Measurements from ENCODE around the gene CPXM2.

CPXM2 gene

GRCh38 chr10:123774132-123774742, 117.4 kb downstream of the CPXM2 start:
- TF ChIP-seq NFRKB (IDR thresholded peaks at IDR 0.05) (no peak), FOXA1 (IDR thresholded peaks at IDR 0.05) (no peak), L3MBTL2 (conservative IDR thresholded peaks at IDR 0.05) (no peak), FOXM1 (IDR thresholded peaks at IDR 0.05; ENCODE audit: borderline replicate concordance) (no peak), BHLHE40 (IDR thresholded peaks at IDR 0.05; ENCODE audit: borderline replicate concordance) (no peak), FOXK2 (IDR thresholded peaks at IDR 0.05) (no peak)
- DNase-seq (ENCODE audit: extremely low spot score) = no peak
- CTCF ChIA-PET = no interaction called here
- POLR2A ChIA-PET = no interaction called here

- no peak for DNase-seq (ENCODE audit: extremely low spot score)
- ChIA-PET CTCF (no interaction called here), POLR2A (no interaction called here)
- TF ChIP-seq ZNF384 (IDR thresholded peaks at IDR 0.05) (no peak), ARNT (IDR thresholded peaks at IDR 0.05) (no peak), FOXM1 (IDR thresholded peaks at IDR 0.05; ENCODE audit: borderline replicate concordance) (no peak), FOXA1 (IDR thresholded peaks at IDR 0.05) (no peak), TARDBP (IDR thresholded peaks at IDR 0.05) (no peak), SP1 (IDR thresholded peaks at IDR 0.05) (no peak), SUZ12 (IDR thresholded peaks at IDR 0.05) (no peak), BHLHE40 (IDR thresholded peaks at IDR 0.05; ENCODE audit: borderline replicate concordance) (no peak), ELF4 (IDR thresholded peaks at IDR 0.05) (no peak), NFRKB (IDR thresholded peaks at IDR 0.05) (no peak), CTBP1 (IDR thresholded peaks at IDR 0.05; ENCODE audit: borderline replicate concordance) (no peak), FOXK2 (IDR thresholded peaks at IDR 0.05) (no peak), LEF1 (IDR thresholded peaks at IDR 0.05; ENCODE audit: borderline replicate concordance) (no peak), HDGF (IDR thresholded peaks at IDR 0.05; ENCODE audit: borderline replicate concordance) (no peak), L3MBTL2 (conservative IDR thresholded peaks at IDR 0.05) (no peak)
- TF ChIP-seq, protein P1, sequence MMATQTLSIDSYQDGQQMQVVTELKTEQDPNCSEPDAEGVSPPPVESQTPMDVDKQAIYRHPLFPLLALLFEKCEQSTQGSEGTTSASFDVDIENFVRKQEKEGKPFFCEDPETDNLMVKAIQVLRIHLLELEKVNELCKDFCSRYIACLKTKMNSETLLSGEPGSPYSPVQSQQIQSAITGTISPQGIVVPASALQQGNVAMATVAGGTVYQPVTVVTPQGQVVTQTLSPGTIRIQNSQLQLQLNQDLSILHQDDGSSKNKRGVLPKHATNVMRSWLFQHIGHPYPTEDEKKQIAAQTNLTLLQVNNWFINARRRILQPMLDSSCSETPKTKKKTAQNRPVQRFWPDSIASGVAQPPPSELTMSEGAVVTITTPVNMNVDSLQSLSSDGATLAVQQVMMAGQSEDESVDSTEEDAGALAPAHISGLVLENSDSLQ (IDR thresholded peaks at IDR 0.05) = no peak
Measured at GRCh38 chr10:123772645-123773508, 118.7 kb downstream of the CPXM2 start.

- TF ChIP-seq FOXA1 (IDR thresholded peaks at IDR 0.05) (no peak), SUZ12 (IDR thresholded peaks at IDR 0.05) (no peak)
- POLR2A ChIA-PET = no interaction called here
- CTCF ChIA-PET = no interaction called here
- DNase-seq (ENCODE audit: extremely low spot score) = no peak
Measured at GRCh38 chr10:123771877-123772644, 119.5 kb downstream of the CPXM2 start.

- ChIA-PET CTCF (no interaction called here), POLR2A (no interaction called here)
- DNase-seq (ENCODE audit: extremely low spot score) = no peak
- TF ChIP-seq HDGF (IDR thresholded peaks at IDR 0.05; ENCODE audit: borderline replicate concordance) (no peak), LEF1 (IDR thresholded peaks at IDR 0.05; ENCODE audit: borderline replicate concordance) (no peak), CTBP1 (IDR thresholded peaks at IDR 0.05; ENCODE audit: borderline replicate concordance) (no peak), L3MBTL2 (conservative IDR thresholded peaks at IDR 0.05) (no peak), FOXA1 (IDR thresholded peaks at IDR 0.05) (no peak), ARNT (IDR thresholded peaks at IDR 0.05) (no peak), BHLHE40 (IDR thresholded peaks at IDR 0.05; ENCODE audit: borderline replicate concordance) (no peak), ZNF384 (IDR thresholded peaks at IDR 0.05) (no peak), FOXK2 (IDR thresholded peaks at IDR 0.05) (no peak)
- TF ChIP-seq, protein P1 (IDR thresholded peaks at IDR 0.05) = no peak
Measured at GRCh38 chr10:123769647-123770046, 122.0 kb downstream of the CPXM2 start.

DNA sequence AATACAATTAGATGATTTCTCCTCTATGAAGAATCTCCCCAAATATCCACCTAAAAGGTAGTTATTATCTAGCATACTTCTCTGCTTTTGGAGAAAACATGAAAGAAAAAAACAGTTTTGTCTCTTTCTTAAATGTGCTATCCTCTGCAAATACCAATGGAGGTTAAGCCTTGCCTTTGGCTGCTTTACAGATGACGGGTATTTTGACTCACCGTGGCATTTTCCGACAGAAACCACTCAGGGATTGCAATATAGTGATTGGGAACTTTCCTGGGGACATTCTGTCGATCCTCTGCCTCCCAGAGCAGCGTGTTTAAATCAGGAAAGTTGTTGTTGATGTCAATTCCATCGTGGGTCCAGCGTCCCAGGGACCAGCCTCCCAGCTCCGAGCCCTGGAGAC, 124.8 kb downstream of the CPXM2 start:
- no peak for TF ChIP-seq ELF4 (IDR thresholded peaks at IDR 0.05)
- no peak for TF ChIP-seq CTBP1 (IDR thresholded peaks at IDR 0.05; ENCODE audit: borderline replicate concordance)
- no peak for TF ChIP-seq LEF1 (IDR thresholded peaks at IDR 0.05; ENCODE audit: borderline replicate concordance)
- no peak for TF ChIP-seq TARDBP (IDR thresholded peaks at IDR 0.05)
- TF ChIP-seq FOXA1 (IDR thresholded peaks at IDR 0.05) = no peak
- TF ChIP-seq BHLHE40 (IDR thresholded peaks at IDR 0.05; ENCODE audit: borderline replicate concordance) = no peak
- TF ChIP-seq, protein P1 (IDR thresholded peaks at IDR 0.05) = no peak
- no peak for TF ChIP-seq L3MBTL2 (conservative IDR thresholded peaks at IDR 0.05)
- no peak for TF ChIP-seq FOXK2 (IDR thresholded peaks at IDR 0.05)
- TF ChIP-seq FOXM1 (IDR thresholded peaks at IDR 0.05; ENCODE audit: borderline replicate concordance) = no peak
- TF ChIP-seq ARNT (IDR thresholded peaks at IDR 0.05) = no peak
- no peak for TF ChIP-seq HDGF (IDR thresholded peaks at IDR 0.05; ENCODE audit: borderline replicate concordance)
- no peak for TF ChIP-seq SP1 (IDR thresholded peaks at IDR 0.05)
- no peak for TF ChIP-seq ZNF384 (IDR thresholded peaks at IDR 0.05)
- no peak for TF ChIP-seq NFRKB (IDR thresholded peaks at IDR 0.05)
- no peak for TF ChIP-seq SUZ12 (IDR thresholded peaks at IDR 0.05)
- no peak for DNase-seq (ENCODE audit: extremely low spot score)
- POLR2A ChIA-PET = no interaction called here
- CTCF ChIA-PET = no interaction called here
